ENCODE data around the gene PCDH15. TPM values are rescaled to one million over a fixed set of nuclear protein-coding genes. Genes with fewer than 3 reads are reported as not detected.

Gene PCDH15
- not detected for total RNA-seq

GRCh38 chr10:54800741-54801421 is at the start of gene PCDH15:
TSS of gene PCDH15 (minus strand) at chr10:54801231. CDS start at chr10:54664262, 136,969 bp downstream.
- no peak within 1 kb of the TSS for H3K4me3 Mint-ChIP-seq
- no peaks in the 10 kb centered on the region for H3K27me3 Mint-ChIP-seq
- H3K27ac Mint-ChIP-seq, result no peak within 1 kb of the TSS
- H3K9me3 Mint-ChIP-seq, result peaks cover 2% of the 10 kb centered on the region
- DNase-seq, result no peak
- no peaks in the 10 kb centered on the region for H3K4me1 Mint-ChIP-seq
- H3K36me3 Mint-ChIP-seq, result no peaks in the 10 kb centered on the region

GRCh38 chr10:54843932-54844331 is 42.9 kb upstream of the PCDH15 start:
- no peak for DNase-seq
- peaks cover 5% of the 10 kb centered on the region for H3K9me3 Mint-ChIP-seq
- no peaks in the 10 kb centered on the region for H3K36me3 Mint-ChIP-seq
- no peaks in the 10 kb centered on the region for H3K4me1 Mint-ChIP-seq
- H3K27ac Mint-ChIP-seq, result no peak overlapping the region
- no peaks in the 10 kb centered on the region for H3K27me3 Mint-ChIP-seq
- H3K4me3 Mint-ChIP-seq, result no peak overlapping the region

GRCh38 chr10:54843085-54843646 is 42.1 kb upstream of the PCDH15 start:
- H3K27me3 Mint-ChIP-seq, result no peaks in the 10 kb centered on the region
- H3K4me3 Mint-ChIP-seq, result no peak overlapping the region
- no peak overlapping the region for H3K27ac Mint-ChIP-seq
- H3K9me3 Mint-ChIP-seq, result peaks cover 5% of the 10 kb centered on the region
- H3K4me1 Mint-ChIP-seq, result no peaks in the 10 kb centered on the region
- no peaks in the 10 kb centered on the region for H3K36me3 Mint-ChIP-seq
- no peak for DNase-seq

GRCh38 chr10:54837479-54837878 is 36.4 kb upstream of the PCDH15 start:
- H3K4me1 Mint-ChIP-seq, result no peaks in the 10 kb centered on the region
- no peaks in the 10 kb centered on the region for H3K27me3 Mint-ChIP-seq
- no peak for DNase-seq
- H3K9me3 Mint-ChIP-seq, result peaks cover 9% of the 10 kb centered on the region
- H3K4me3 Mint-ChIP-seq, result no peak overlapping the region
- H3K27ac Mint-ChIP-seq, result no peak overlapping the region
- H3K36me3 Mint-ChIP-seq, result no peaks in the 10 kb centered on the region

GRCh38 chr10:54833029-54833428 is 32.0 kb upstream of the PCDH15 start:
- Mint-ChIP-seq H3K4me3 (no peak overlapping the region), H3K4me1 (no peaks in the 10 kb centered on the region), H3K27me3 (no peaks in the 10 kb centered on the region), H3K27ac (no peak overlapping the region), H3K36me3 (no peaks in the 10 kb centered on the region), H3K9me3 (peaks cover 5% of the 10 kb centered on the region)
- no peak for DNase-seq

- Mint-ChIP-seq H3K36me3 (no peaks in the 10 kb centered on the region), H3K9me3 (no peaks in the 10 kb centered on the region), H3K4me1 (no peaks in the 10 kb centered on the region), H3K27ac (no peak overlapping the region), H3K4me3 (no peak overlapping the region), H3K27me3 (no peaks in the 10 kb centered on the region)
- no peak for DNase-seq
These were observed 26.0 kb upstream of the PCDH15 start for GRCh38 chr10:54826994-54827560.

- Mint-ChIP-seq H3K27ac (no peak overlapping the region), H3K4me1 (no peaks in the 10 kb centered on the region), H3K36me3 (no peaks in the 10 kb centered on the region), H3K9me3 (peaks cover 3% of the 10 kb centered on the region), H3K27me3 (no peaks in the 10 kb centered on the region), H3K4me3 (no peak overlapping the region)
- no peak for DNase-seq
These were observed 14.6 kb upstream of the PCDH15 start for GRCh38 chr10:54815583-54815982.

GRCh38 chr10:54808186-54808935 is 7.3 kb upstream of the PCDH15 start:
- Mint-ChIP-seq H3K36me3 (no peaks in the 10 kb centered on the region), H3K27me3 (no peaks in the 10 kb centered on the region), H3K4me1 (no peaks in the 10 kb centered on the region), H3K9me3 (peaks cover 2% of the 10 kb centered on the region), H3K4me3 (no peak overlapping the region), H3K27ac (no peak overlapping the region)
- DNase-seq, result no peak

- no peak overlapping the region for H3K27ac Mint-ChIP-seq
- H3K36me3 Mint-ChIP-seq, result no peaks in the 10 kb centered on the region
- H3K27me3 Mint-ChIP-seq, result no peaks in the 10 kb centered on the region
- peaks cover 2% of the 10 kb centered on the region for H3K9me3 Mint-ChIP-seq
- no peak for DNase-seq
- no peak overlapping the region for H3K4me3 Mint-ChIP-seq
- no peaks in the 10 kb centered on the region for H3K4me1 Mint-ChIP-seq
These were observed 1.5 kb downstream of the PCDH15 start for GRCh38 chr10:54799506-54799905.

- DNase-seq, result no peak
- Mint-ChIP-seq H3K4me1 (no peaks in the 10 kb centered on the region), H3K9me3 (no peaks in the 10 kb centered on the region), H3K36me3 (no peaks in the 10 kb centered on the region), H3K27ac (no peak overlapping the region), H3K4me3 (no peak overlapping the region), H3K27me3 (no peaks in the 10 kb centered on the region)
These were observed 3.3 kb downstream of the PCDH15 start for GRCh38 chr10:54797636-54798321.

GRCh38 chr10:54796881-54797280 is 4.2 kb downstream of the PCDH15 start:
- no peak overlapping the region for H3K27ac Mint-ChIP-seq
- H3K4me1 Mint-ChIP-seq, result no peaks in the 10 kb centered on the region
- H3K4me3 Mint-ChIP-seq, result no peak overlapping the region
- no peaks in the 10 kb centered on the region for H3K9me3 Mint-ChIP-seq
- H3K27me3 Mint-ChIP-seq, result no peaks in the 10 kb centered on the region
- DNase-seq, result no peak
- H3K36me3 Mint-ChIP-seq, result no peaks in the 10 kb centered on the region

GRCh38 chr10:54776622-54777021 is 24.4 kb downstream of the PCDH15 start:
- Mint-ChIP-seq H3K9me3 (peaks cover 4% of the 10 kb centered on the region), H3K4me1 (no peaks in the 10 kb centered on the region), H3K4me3 (no peak overlapping the region), H3K36me3 (no peaks in the 10 kb centered on the region), H3K27me3 (no peaks in the 10 kb centered on the region), H3K27ac (no peak overlapping the region)
- DNase-seq, result no peak

- no peak for DNase-seq
- Mint-ChIP-seq H3K27ac (no peak overlapping the region), H3K36me3 (no peaks in the 10 kb centered on the region), H3K27me3 (no peaks in the 10 kb centered on the region), H3K4me1 (no peaks in the 10 kb centered on the region), H3K9me3 (peaks cover 3% of the 10 kb centered on the region), H3K4me3 (no peak overlapping the region)
These were observed 28.4 kb downstream of the PCDH15 start for GRCh38 chr10:54772468-54773122.

- no peak overlapping the region for H3K4me3 Mint-ChIP-seq
- no peaks in the 10 kb centered on the region for H3K36me3 Mint-ChIP-seq
- no peaks in the 10 kb centered on the region for H3K27me3 Mint-ChIP-seq
- H3K27ac Mint-ChIP-seq, result no peak overlapping the region
- no peak for DNase-seq
- H3K4me1 Mint-ChIP-seq, result no peaks in the 10 kb centered on the region
- peaks cover 3% of the 10 kb centered on the region for H3K9me3 Mint-ChIP-seq
These were observed 32.0 kb downstream of the PCDH15 start for GRCh38 chr10:54769051-54769450.
